Ectodermal cell (in vitro differentiated cells): ENCODE measurements around the gene PNPLA1.
"Not testable (repeated sequence)": the region's sequence is repeated elsewhere in the genome, so short reads cannot be mapped to it uniquely, and the experiment has no call there.

Experiments used
- H3K27ac ChIP-seq: 2 replicates; pipeline ENCODE4 v1.7.0; 2013; ENCODE audit warnings: mild to moderate bottlenecking, low read depth, low read length; ENCODE audit not compliant: insufficient read depth, poor library complexity, severe bottlenecking
- H3K27me3 ChIP-seq: 2 replicates; pipeline ENCODE4 v1.7.0; 2013; ENCODE audit warnings: mild to moderate bottlenecking, low read length; ENCODE audit not compliant: insufficient read depth, control insufficient read depth, poor library complexity, severe bottlenecking
- H3K36me3 ChIP-seq: one replicate; pipeline ENCODE4 v1.7.0; 2013; ENCODE audit warnings: low read length; ENCODE audit not compliant: control insufficient read depth, insufficient read depth
- H3K4me1 ChIP-seq: one replicate; pipeline ENCODE4 v1.7.0; 2013; ENCODE audit warnings: low read length; ENCODE audit not compliant: control insufficient read depth, insufficient read depth
- H3K4me3 ChIP-seq: 2 replicates; pipeline ENCODE4 v1.7.0; 2013; ENCODE audit warnings: low read depth, low read length, control low read depth; ENCODE audit not compliant: insufficient read depth
- H3K9me3 ChIP-seq: 2 replicates; pipeline ENCODE4 v1.7.0; 2013; ENCODE audit warnings: mild to moderate bottlenecking, low read length, moderate library complexity; ENCODE audit not compliant: control insufficient read depth
- WGBS, 2 experiments: methylation state at CpG; one replicate each; pipeline ENCODE4 v1.1.7; 2013; ENCODE audit warnings: missing lambda C conversion rate in 2 of 2; 5-methylcytosine and 5-hydroxymethylcytosine counted together

Gene PNPLA1

DNA sequence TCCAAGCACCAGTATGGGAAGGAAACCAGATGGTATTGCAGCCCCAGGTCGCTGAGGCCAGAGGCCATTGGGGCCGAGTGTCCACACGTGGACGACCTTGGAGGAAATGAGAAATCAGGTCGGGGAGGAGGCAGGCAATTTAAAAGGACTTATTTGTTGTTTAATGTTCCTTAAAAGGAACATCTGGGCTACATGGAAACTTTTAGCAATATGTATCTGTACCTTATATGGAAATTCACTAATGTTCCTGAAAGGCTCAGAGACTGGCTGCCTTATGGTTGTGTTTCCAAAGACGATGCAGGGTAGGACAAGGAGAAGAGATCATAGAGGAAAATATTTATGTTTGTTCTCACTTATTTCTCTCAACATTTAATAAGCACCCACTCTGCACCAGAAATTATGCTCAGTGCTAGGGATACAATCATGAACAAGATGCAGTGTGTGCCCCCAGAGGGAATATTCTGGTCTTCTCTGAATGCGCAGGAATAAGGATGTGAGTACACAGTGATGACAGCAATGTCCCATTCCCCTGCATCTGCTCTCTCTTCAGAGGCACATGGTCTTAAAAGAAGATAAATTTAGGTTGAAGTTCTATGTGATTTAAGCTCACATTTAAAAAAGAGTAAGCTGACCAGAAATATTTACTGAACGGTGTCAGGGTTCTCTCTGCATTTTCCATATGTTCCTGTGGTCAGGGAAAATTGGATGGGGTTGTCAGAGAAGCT is 63.5 kb downstream of the PNPLA1 start:
- H3K27ac ChIP-seq, result no peak overlapping the region
- H3K4me1 ChIP-seq, result peaks cover 20% of the 10 kb centered on the region
- no peaks in the 10 kb centered on the region for H3K27me3 ChIP-seq
- no peaks in the 10 kb centered on the region for H3K9me3 ChIP-seq
- WGBS, 2 experiments, result 93 to 94% methylated on average over 8 of the region's 8 CpGs
- no peaks in the 10 kb centered on the region for H3K36me3 ChIP-seq
- no peak overlapping the region for H3K4me3 ChIP-seq

DNA sequence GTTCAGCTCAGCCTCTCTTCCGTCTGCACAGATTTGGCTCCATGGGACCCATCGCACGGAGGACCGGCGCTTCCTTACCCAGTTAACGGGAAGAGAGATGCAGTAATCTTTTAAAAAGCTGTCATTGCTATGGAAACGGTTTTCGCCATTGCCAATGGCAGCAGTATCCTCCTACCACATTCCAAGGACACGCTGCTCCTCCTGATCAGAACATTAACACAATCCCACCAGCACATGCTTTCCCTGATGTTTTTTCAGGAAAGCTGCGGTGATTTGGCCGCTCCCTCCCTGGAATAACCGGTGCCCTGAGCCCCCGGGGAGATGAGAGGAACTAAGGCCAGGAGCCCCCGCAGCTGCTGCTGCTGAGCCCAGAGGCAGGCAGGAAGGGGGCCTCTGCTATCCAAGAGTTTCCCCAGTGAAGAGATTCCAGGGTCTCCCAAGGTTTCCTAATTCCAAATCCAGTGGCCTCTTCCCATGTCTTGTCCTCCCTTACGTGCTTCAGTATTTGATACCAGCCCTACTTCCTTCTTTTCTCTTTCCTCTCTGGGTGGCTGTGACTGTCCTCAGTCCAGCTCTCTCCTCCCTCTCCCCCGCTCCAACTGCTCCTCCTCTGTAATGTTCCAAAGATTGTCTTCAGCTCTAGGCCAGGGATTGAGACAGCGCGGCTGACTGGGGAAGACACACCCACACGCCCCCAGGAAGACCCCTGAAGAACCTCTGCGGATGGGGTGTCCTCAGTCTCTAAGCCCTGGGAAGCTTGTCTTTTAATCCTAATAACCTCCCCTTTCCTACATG is 64.3 kb downstream of the PNPLA1 start:
- Histone ChIP-seq H3K27ac (no peak overlapping the region), H3K27me3 (no peaks in the 10 kb centered on the region), H3K4me1 (peaks cover 20% of the 10 kb centered on the region), H3K36me3 (no peaks in the 10 kb centered on the region), H3K4me3 (no peak overlapping the region), H3K9me3 (no peaks in the 10 kb centered on the region)
- 59 to 60% methylated on average over 20 of the region's 20 CpGs for WGBS, 2 experiments

DNA sequence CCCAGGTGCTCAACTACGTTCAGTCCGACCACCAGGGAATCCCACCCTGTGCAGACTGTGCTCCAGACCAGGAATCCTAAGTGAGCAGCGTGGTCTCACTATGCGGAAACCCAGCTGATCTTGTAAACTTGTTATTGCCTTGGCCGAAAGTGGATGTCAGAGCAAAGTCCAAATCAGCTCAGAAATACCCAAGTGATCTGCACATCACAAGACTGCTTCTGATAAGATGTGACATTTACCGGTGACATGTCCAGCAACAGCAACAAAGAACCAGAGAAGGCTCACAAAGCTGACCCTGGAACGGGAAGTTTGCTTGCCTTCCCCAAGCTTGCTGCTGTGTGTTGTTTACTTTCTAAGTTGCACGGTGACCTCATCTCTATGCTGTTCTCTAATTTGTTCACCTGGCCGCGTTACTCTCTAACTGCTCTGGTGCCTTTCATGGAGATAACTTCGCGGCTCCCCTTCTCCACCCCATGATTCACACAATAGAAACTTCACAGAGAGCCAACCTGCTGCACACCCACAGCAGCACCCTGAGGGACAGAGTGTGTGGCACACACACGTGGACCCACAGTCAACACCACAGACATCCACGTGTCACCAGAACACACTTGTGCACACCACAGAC is 65.1 kb downstream of the PNPLA1 start:
- WGBS, 2 experiments, result 91 to 94% methylated on average over 14 of the region's 14 CpGs
- peaks cover 15% of the 10 kb centered on the region for H3K4me1 ChIP-seq
- no peaks in the 10 kb centered on the region for H3K9me3 ChIP-seq
- H3K27me3 ChIP-seq, result peaks cover 3% of the 10 kb centered on the region
- no peak overlapping the region for H3K4me3 ChIP-seq
- H3K36me3 ChIP-seq, result no peaks in the 10 kb centered on the region
- no peak overlapping the region for H3K27ac ChIP-seq

DNA sequence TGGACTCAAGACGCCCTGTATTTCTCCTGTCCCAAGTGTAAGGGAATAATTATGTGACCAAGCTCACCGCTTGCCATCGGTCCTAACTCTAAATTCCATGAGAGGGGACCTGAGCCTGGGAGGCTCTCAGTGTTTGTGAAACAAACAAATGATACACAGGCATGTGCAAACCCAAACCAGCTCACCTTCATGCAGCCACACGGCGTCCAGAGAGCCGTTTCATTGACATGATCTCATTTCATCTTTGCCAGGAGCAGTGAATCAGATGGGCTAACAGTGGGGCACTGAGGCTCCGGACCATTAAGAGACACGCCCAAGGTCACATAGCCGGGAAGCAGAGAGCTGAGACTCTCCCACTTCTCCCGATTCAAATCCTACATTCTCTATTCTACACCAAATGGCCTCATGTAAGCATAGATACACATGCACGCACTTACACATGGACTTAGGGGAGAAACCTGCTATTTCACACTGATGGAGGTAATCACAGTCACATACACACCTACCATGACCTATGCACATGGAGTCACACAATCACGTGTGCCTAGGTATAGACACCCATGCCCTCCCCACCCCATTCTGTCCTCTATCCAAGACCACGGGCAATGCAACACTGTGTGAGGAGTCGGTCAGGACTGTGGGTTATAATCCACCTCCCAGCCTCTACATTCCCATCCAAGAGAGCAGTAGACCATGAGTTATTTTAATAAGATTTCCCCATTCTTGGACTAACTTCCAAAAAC is 65.8 kb downstream of the PNPLA1 start:
- no peak overlapping the region for H3K4me3 ChIP-seq
- no peaks in the 10 kb centered on the region for H3K36me3 ChIP-seq
- H3K27ac ChIP-seq, result no peak overlapping the region
- WGBS, 2 experiments, result 94 to 95% methylated on average over 14 of the region's 14 CpGs
- H3K4me1 ChIP-seq, result peaks cover 11% of the 10 kb centered on the region
- H3K9me3 ChIP-seq, result no peaks in the 10 kb centered on the region
- H3K27me3 ChIP-seq, result peaks cover 10% of the 10 kb centered on the region

DNA sequence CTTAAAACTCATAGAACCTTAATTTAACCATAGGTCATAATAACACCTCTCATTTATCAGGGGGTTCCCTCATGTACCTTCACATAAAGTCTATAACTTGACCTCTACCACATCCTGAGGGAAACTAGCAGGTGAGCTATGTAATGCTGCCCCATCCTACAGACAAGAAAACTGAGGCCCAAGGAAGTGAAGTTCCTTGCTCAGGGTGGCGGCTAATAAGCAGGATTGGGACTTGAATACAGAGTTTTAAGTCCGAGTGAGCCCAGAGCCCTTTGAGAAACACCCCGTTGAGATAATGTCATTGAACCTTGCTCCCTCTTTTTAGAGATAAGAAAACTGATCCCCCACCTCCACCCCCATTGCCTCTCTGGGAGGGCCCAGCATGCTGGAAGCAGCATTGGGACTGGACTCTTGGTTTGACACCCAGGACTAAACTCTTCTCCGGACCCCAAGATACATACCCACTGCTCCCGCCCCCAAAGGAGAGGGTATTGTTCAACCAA is 66.4 kb downstream of the PNPLA1 start:
- Histone ChIP-seq H3K9me3 (no peaks in the 10 kb centered on the region), H3K27ac (no peak overlapping the region), H3K27me3 (peaks cover 13% of the 10 kb centered on the region), H3K4me1 (peaks cover 11% of the 10 kb centered on the region), H3K4me3 (no peak overlapping the region), H3K36me3 (no peaks in the 10 kb centered on the region)
- 91 to 93% methylated on average over 5 of the region's 5 CpGs for WGBS, 2 experiments

DNA sequence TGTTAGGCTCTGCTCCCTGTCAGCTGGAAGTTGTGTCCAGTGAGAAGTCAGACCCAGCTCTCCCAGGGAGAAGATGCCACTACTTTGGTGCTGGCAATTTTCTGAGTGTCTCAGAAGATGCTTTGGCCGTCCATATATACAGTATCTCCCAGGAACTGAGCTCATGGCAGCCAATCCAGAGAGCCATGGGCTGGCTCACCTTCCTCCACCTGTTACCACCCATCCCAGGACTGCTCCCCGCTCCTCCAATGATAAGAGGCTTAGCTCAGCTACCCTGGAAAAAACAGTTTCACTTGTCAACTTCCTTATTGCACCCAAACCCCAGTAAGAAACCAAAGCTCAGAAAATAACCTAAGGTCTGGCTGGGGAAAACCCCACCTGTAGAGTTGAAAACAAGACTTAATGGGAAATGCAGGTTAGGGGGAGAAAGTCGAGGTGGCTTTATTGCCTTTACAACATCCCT is 67.0 kb downstream of the PNPLA1 start, which contains the start of gene BNIP5:
Gene BNIP5 (minus strand): TSS at position 110 of the 463 bp plus-strand sequence. CDS start 6,198 bp downstream, outside the sequence.
- Histone ChIP-seq H3K4me1 (peaks cover 11% of the 10 kb centered on the region), H3K27me3 (peaks cover 13% of the 10 kb centered on the region), H3K9me3 (no peaks in the 10 kb centered on the region), H3K36me3 (no peaks in the 10 kb centered on the region), H3K27ac (no peak within 1 kb of the TSS), H3K4me3 (no peak within 1 kb of the TSS)
- WGBS, 2 experiments, result 82 to 89% methylated on average over 3 of the region's 3 CpGs

DNA sequence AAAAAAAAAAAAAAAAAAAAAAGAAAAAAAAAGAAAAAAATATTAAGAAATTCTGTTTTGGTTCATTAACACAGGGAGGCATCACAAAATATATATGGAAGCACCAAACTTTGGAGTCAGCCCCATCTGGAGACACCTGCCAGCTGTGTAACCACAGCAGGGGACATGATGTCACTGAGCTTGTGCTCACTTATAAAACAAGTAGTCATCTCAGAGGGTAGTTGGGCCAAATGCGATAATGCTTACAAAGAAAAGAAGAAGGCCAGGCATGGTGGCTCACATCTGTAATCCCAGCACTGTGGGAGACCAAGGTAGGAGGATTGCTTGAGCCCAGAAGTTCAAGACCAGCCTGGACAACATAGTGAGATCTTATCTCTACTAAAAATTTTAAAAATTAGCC is 68.0 kb downstream of the PNPLA1 start:
- WGBS, 2 experiments, result 90 to 96% methylated on average over 1 of the region's 1 CpG
- Histone ChIP-seq H3K27me3 (peaks cover 13% of the 10 kb centered on the region), H3K36me3 (no peaks in the 10 kb centered on the region)

DNA sequence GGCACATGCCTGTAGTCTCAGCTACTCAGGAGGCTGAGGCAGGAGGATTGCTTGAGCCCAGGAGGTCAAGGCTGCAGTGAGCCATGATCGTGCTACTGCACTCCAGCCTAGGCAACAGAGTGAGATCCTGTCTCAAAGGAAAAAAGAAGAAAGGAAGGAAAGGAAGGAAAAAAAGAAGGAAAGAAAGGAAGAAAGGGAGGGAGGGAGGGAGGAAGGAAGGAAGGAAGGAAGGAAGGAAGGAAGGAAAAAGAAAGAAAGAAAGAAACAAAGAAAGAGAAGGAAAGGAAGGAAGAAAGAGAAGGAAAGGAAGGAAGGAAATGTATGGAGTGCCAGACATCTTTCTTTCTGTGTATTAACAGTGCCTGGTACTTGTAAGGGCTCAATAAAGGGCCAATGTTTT is 68.4 kb downstream of the PNPLA1 start:
- H3K27ac ChIP-seq, H3K9me3 ChIP-seq, H3K4me3 ChIP-seq, H3K36me3 ChIP-seq: not testable (repeated sequence)
- Histone ChIP-seq H3K27me3 (peaks cover 13% of the 10 kb centered on the region), H3K4me1 (peaks cover 11% of the 10 kb centered on the region)
- WGBS, 2 experiments, result 44 to 58% methylated on average over 1 of the region's 1 CpG

More for the DNA sequence above, 68.0 kb downstream of the PNPLA1 start:
- no peaks in the 10 kb centered on the region for H3K9me3 ChIP-seq
- H3K27ac ChIP-seq, result no peak overlapping the region
- H3K4me1 ChIP-seq, result peaks cover 11% of the 10 kb centered on the region
- no peak overlapping the region for H3K4me3 ChIP-seq

DNA sequence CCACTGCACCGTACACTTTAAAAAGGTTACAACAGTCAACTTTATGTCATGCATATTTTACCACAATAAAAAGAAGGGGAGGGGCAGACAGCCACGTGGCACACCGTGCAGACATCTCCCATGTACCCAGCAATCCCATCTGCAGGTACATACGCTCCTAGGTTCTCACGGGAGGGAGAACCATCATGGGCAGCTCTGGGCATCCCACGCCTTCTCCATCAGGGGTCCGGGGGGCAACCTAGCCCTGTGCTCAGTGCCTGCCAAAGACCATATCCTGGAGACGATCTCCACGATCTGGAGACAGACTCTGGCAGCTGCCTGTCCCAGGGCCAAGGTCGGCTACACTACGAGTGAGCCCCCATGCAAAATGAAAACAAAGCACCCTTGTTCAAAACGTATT is 69.3 kb downstream of the PNPLA1 start:
- Histone ChIP-seq H3K4me3 (no peak overlapping the region), H3K36me3 (no peaks in the 10 kb centered on the region), H3K27ac (no peak overlapping the region), H3K9me3 (no peaks in the 10 kb centered on the region), H3K4me1 (peaks cover 6% of the 10 kb centered on the region), H3K27me3 (peaks cover 13% of the 10 kb centered on the region)
- 84 to 90% methylated on average over 12 of the region's 12 CpGs for WGBS, 2 experiments
